ENCODE measurements around the gene ARFGEF3.

GRCh38 chr6:138246650-138247440, 85.1 kb downstream of the ARFGEF3 start:
- no peak for TF ChIP-seq CTCF (IDR thresholded peaks at IDR 0.05)
- no peak for TF ChIP-seq EZH2phosphoT487 (IDR thresholded peaks at IDR 0.05)
- TF ChIP-seq EZH2 (IDR thresholded peaks at IDR 0.05), result no peak
